ENCODE data around the gene MAD1L1.

GRCh38 chr7:2103071-2103898 lies 129.5 kb downstream of the MAD1L1 start:
- TF ChIP-seq CTCF (IDR thresholded peaks at IDR 0.05; ENCODE audit: insufficient read depth, low read depth, low read length), result no peak
- TF ChIP-seq EZH2 (IDR thresholded peaks at IDR 0.05; ENCODE audit: insufficient read depth, low read length), result no peak
